ENCODE measurements around the gene G6PC2.
"Not testable (repeated sequence)": the region's sequence is repeated elsewhere in the genome, so short reads cannot be mapped to it uniquely, and the experiment has no call there.

The G6PC2 gene

GRCh38 chr2:168858146-168858545 lies 42.9 kb upstream of the G6PC2 start:
- no peaks in the 10 kb centered on the region for H3K9me3 ChIP-seq (ENCODE audit: insufficient read depth, low read depth, low read length)
- no peak overlapping the region for H2AFZ ChIP-seq (ENCODE audit: low read length)
- no peaks in the 10 kb centered on the region for H3F3A ChIP-seq (ENCODE audit: low read depth)
- H3K36me3 ChIP-seq (ENCODE audit: insufficient read depth, low read length) = peaks cover 25% of the 10 kb centered on the region; the same call in 1 of the 2 replicates
- TF ChIP-seq EZH2phosphoT487 (IDR thresholded peaks at IDR 0.05; ENCODE audit: borderline replicate concordance) (no peak), CTCF (conservative IDR thresholded peaks at IDR 0.05; ENCODE audit: low read length) (no peak)
- no peak overlapping the region for H3K9ac ChIP-seq (ENCODE audit: low read depth, low read length, poor library complexity, severe bottlenecking)
- H3K27me3 ChIP-seq (ENCODE audit: insufficient read depth, low read length, poor library complexity, severe bottlenecking) = no peaks in the 10 kb centered on the region
- H3K79me2 ChIP-seq (ENCODE audit: insufficient read depth, low read length) = no peaks in the 10 kb centered on the region
- H3K4me1 ChIP-seq (ENCODE audit: insufficient read depth, low read length, poor library complexity, severe bottlenecking) = peaks cover 3% of the 10 kb centered on the region
- H3K4me2 ChIP-seq (ENCODE audit: low read depth, low read length, poor library complexity, severe bottlenecking) = no peak overlapping the region
- H4K20me1 ChIP-seq (ENCODE audit: insufficient read depth, low read length, poor library complexity, severe bottlenecking) = no peaks in the 10 kb centered on the region
- no peak overlapping the region for H3K4me3 ChIP-seq (ENCODE audit: low read length, poor library complexity, severe bottlenecking)
- H3K9me2 ChIP-seq (replicated peaks; ENCODE audit: low read depth, low read length) = no peaks in the 10 kb centered on the region

DNA sequence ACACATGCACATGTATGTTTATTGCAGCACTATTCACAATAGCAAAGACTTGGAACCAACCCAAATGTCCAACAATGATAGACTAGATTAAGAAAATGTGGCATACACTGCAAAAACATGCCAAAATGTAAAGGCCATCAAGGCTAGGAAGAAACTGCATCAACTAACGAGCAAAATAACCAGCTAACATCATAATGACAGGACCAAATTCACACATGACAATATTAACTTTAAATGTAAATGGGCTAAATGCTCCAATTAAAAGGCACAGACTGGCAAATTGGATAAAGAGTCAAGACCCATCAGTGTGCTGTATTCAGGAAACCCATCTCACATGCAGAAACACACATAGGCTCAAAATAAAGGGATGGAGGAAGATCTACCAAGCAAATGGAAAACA lies 33.9 kb upstream of the G6PC2 start:
- H3K9ac ChIP-seq (ENCODE audit: low read depth, low read length, poor library complexity, severe bottlenecking); H3K79me2 ChIP-seq (ENCODE audit: insufficient read depth, low read length); H3K4me1 ChIP-seq (ENCODE audit: insufficient read depth, low read length, poor library complexity, severe bottlenecking); H3K27me3 ChIP-seq (ENCODE audit: insufficient read depth, low read length, poor library complexity, severe bottlenecking); H3K4me2 ChIP-seq (ENCODE audit: low read depth, low read length, poor library complexity, severe bottlenecking); H3K9me3 ChIP-seq (ENCODE audit: insufficient read depth, low read depth, low read length); H2AFZ ChIP-seq (ENCODE audit: low read length); H3F3A ChIP-seq (ENCODE audit: low read depth); H4K20me1 ChIP-seq (ENCODE audit: insufficient read depth, low read length, poor library complexity, severe bottlenecking); H3K4me3 ChIP-seq (ENCODE audit: low read length, poor library complexity, severe bottlenecking); H3K9me2 ChIP-seq (replicated peaks; ENCODE audit: low read depth, low read length): not testable (repeated sequence)
- H3K36me3 ChIP-seq (ENCODE audit: insufficient read depth, low read length) = peaks cover 40% of the 10 kb centered on the region

DNA sequence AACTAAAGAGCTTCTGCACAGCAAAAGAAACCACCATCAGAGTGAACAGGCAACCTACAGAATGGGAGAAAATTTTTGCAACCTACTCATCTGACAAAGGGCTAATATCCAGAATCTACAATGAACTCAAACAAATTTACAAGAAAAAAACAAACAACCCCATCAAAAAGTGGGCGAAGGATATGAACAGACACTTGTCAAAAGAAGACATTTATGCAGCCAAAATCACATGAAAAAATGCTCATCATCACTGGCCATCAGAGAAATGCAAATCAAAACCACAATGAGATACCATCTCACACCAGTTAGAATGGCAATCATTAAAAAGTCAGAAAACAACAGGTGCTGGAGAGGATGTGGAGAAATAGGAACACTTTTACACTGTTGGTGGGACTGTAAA lies 30.7 kb upstream of the G6PC2 start:
- H4K20me1 ChIP-seq (ENCODE audit: insufficient read depth, low read length, poor library complexity, severe bottlenecking); H3K4me2 ChIP-seq (ENCODE audit: low read depth, low read length, poor library complexity, severe bottlenecking); H3K9ac ChIP-seq (ENCODE audit: low read depth, low read length, poor library complexity, severe bottlenecking); H3F3A ChIP-seq (ENCODE audit: low read depth); H3K27me3 ChIP-seq (ENCODE audit: insufficient read depth, low read length, poor library complexity, severe bottlenecking); H3K4me1 ChIP-seq (ENCODE audit: insufficient read depth, low read length, poor library complexity, severe bottlenecking); H3K9me3 ChIP-seq (ENCODE audit: insufficient read depth, low read depth, low read length); H3K79me2 ChIP-seq (ENCODE audit: insufficient read depth, low read length); H2AFZ ChIP-seq (ENCODE audit: low read length); H3K9me2 ChIP-seq (replicated peaks; ENCODE audit: low read depth, low read length); H3K4me3 ChIP-seq (ENCODE audit: low read length, poor library complexity, severe bottlenecking): not testable (repeated sequence)
- peaks cover 42% of the 10 kb centered on the region for H3K36me3 ChIP-seq (ENCODE audit: insufficient read depth, low read length)

GRCh38 chr2:168870824-168871223 lies 30.3 kb upstream of the G6PC2 start:
- H3K9ac ChIP-seq (ENCODE audit: low read depth, low read length, poor library complexity, severe bottlenecking); H3K4me1 ChIP-seq (ENCODE audit: insufficient read depth, low read length, poor library complexity, severe bottlenecking); H3K9me3 ChIP-seq (ENCODE audit: insufficient read depth, low read depth, low read length); H3K79me2 ChIP-seq (ENCODE audit: insufficient read depth, low read length); H3K9me2 ChIP-seq (replicated peaks; ENCODE audit: low read depth, low read length); H3F3A ChIP-seq (ENCODE audit: low read depth); H3K4me2 ChIP-seq (ENCODE audit: low read depth, low read length, poor library complexity, severe bottlenecking); H3K4me3 ChIP-seq (ENCODE audit: low read length, poor library complexity, severe bottlenecking); H2AFZ ChIP-seq (ENCODE audit: low read length); H4K20me1 ChIP-seq (ENCODE audit: insufficient read depth, low read length, poor library complexity, severe bottlenecking); H3K27me3 ChIP-seq (ENCODE audit: insufficient read depth, low read length, poor library complexity, severe bottlenecking): not testable (repeated sequence)
- H3K36me3 ChIP-seq (ENCODE audit: insufficient read depth, low read length) = peaks cover 45% of the 10 kb centered on the region
